Esophagus mucosa (tissue), 1 donor: ENCODE data around the gene RPTOR. TPM values are rescaled to one million over a fixed set of nuclear protein-coding genes. Genes with fewer than 3 reads are reported as not detected.

Experiments
- ATAC-seq: fragments of 200-7000 bp; cut with Tn5 transposase; one replicate; pipeline ENCODE4 v1.9.1; 2020
- total RNA-seq: library from RNA; stranded (reverse); gene quantifications from one replicate; pipeline ENCODE4 v1.2.4, GENCODE V29; 2023
- donor health status: DM: yes; HTN: yes; CAD: no.

RPTOR gene
- total RNA-seq, 1 donor from 2014 or later = 14.9 TPM

GRCh38 chr17:80769936-80770625 lies 225.4 kb downstream of the RPTOR start:
- ATAC-seq = no peak

GRCh38 chr17:80770881-80771611 lies 226.4 kb downstream of the RPTOR start:
- ATAC-seq = no peak

GRCh38 chr17:80771612-80772005 lies 227.0 kb downstream of the RPTOR start:
- ATAC-seq = no peak

- ATAC-seq = no peak
These were observed 228.2 kb downstream of the RPTOR start for GRCh38 chr17:80772906-80773242.

GRCh38 chr17:80773243-80773991 lies 228.8 kb downstream of the RPTOR start:
- ATAC-seq = no peak

GRCh38 chr17:80774146-80774545 lies 229.5 kb downstream of the RPTOR start:
- no peak for ATAC-seq

GRCh38 chr17:80774643-80775281 lies 230.1 kb downstream of the RPTOR start:
- ATAC-seq = no peak

GRCh38 chr17:80775863-80776262 lies 231.2 kb downstream of the RPTOR start:
- ATAC-seq = no peak

- ATAC-seq = no peak
These were observed 232.6 kb downstream of the RPTOR start for GRCh38 chr17:80777274-80777673.

GRCh38 chr17:80778716-80779115 lies 234.1 kb downstream of the RPTOR start:
- no peak for ATAC-seq

GRCh38 chr17:80779336-80779735 lies 234.7 kb downstream of the RPTOR start:
- no peak for ATAC-seq

GRCh38 chr17:80779961-80780380 lies 235.3 kb downstream of the RPTOR start:
- no peak for ATAC-seq

GRCh38 chr17:80780381-80781198 lies 236.0 kb downstream of the RPTOR start:
- ATAC-seq = no peak

GRCh38 chr17:80781211-80781610 lies 236.6 kb downstream of the RPTOR start:
- ATAC-seq = no peak

GRCh38 chr17:80781807-80782277 lies 237.2 kb downstream of the RPTOR start:
- no peak for ATAC-seq

GRCh38 chr17:80782536-80783427 lies 238.1 kb downstream of the RPTOR start:
- no peak for ATAC-seq

- no peak for ATAC-seq
These were observed 238.8 kb downstream of the RPTOR start for GRCh38 chr17:80783486-80783885.

- ATAC-seq = no peak
These were observed 239.3 kb downstream of the RPTOR start for GRCh38 chr17:80783971-80784370.

GRCh38 chr17:80785477-80786178 lies 241.0 kb downstream of the RPTOR start:
- ATAC-seq = no peak

GRCh38 chr17:80786470-80786869 lies 241.8 kb downstream of the RPTOR start:
- ATAC-seq = no peak
